NB4 (cell line): ENCODE measurements around the gene ACACA.

ENCODE experiments used
- DNase-seq: peaks from one replicate; pipeline ENCODE4 v3.0.0; 2010; ENCODE audit warnings: low read depth
- H3K4me3 ChIP-seq: one replicate; pipeline ENCODE4 v1.5.1; 2011; ENCODE audit warnings: mild to moderate bottlenecking, low read depth, low read length, moderate library complexity
- CTCF ChIP-seq: IDR thresholded peaks from one replicate; pipeline ENCODE4 v1.5.1; 2012; ENCODE audit warnings: low read depth, low read length
- MAX ChIP-seq: IDR thresholded peaks from 2 replicates; pipeline ENCODE4 v1.6.1; 2011; ENCODE audit warnings: low read depth, low read length
- MYC ChIP-seq: IDR thresholded peaks from 2 replicates; pipeline ENCODE4 v1.6.1; 2011; ENCODE audit warnings: low read depth, low read length
- POLR2A ChIP-seq: IDR thresholded peaks from 2 replicates; pipeline ENCODE4 v1.6.1; 2011; ENCODE audit warnings: mild to moderate bottlenecking; ENCODE audit not compliant: insufficient read length; ENCODE audit errors: extremely low read depth

ACACA gene

GRCh38 chr17:37191219-37191618, 215.4 kb downstream of the ACACA start:
- DNase-seq, result no peak
- H3K4me3 ChIP-seq, result no peak overlapping the region
- no peak for TF ChIP-seq CTCF
- TF ChIP-seq MAX, result no peak
- TF ChIP-seq MYC, result no peak
- no peak for TF ChIP-seq POLR2A

- H3K4me3 ChIP-seq, result no peak overlapping the region
- DNase-seq, result no peak
- no peak for TF ChIP-seq MAX
- no peak for TF ChIP-seq MYC
- TF ChIP-seq CTCF, result no peak
- TF ChIP-seq POLR2A, result no peak
Measured at GRCh38 chr17:37190493-37190892, 216.1 kb downstream of the ACACA start.

- no peak for DNase-seq
- no peak overlapping the region for H3K4me3 ChIP-seq
- no peak for TF ChIP-seq POLR2A
Measured at GRCh38 chr17:37188157-37188556, 218.5 kb downstream of the ACACA start.

- no peak for DNase-seq
- no peak overlapping the region for H3K4me3 ChIP-seq
- no peak for TF ChIP-seq POLR2A
- TF ChIP-seq MYC, result no peak
- TF ChIP-seq MAX, result no peak
- TF ChIP-seq CTCF, result no peak
Measured at GRCh38 chr17:37187262-37187661, 219.4 kb downstream of the ACACA start.

- no peak for DNase-seq
- no peak overlapping the region for H3K4me3 ChIP-seq
- TF ChIP-seq MAX (no peak), MYC (no peak), CTCF (no peak), POLR2A (no peak)
Measured at GRCh38 chr17:37182786-37183465, 223.7 kb downstream of the ACACA start.

GRCh38 chr17:37180376-37180775, 226.3 kb downstream of the ACACA start:
- DNase-seq, result no peak
- TF ChIP-seq CTCF (no peak), POLR2A (no peak), MYC (no peak), MAX (no peak)
- no peak overlapping the region for H3K4me3 ChIP-seq
